ENCODE results near the gene DOCK3. TPM values are rescaled to one million over a fixed set of nuclear protein-coding genes. Genes with fewer than 3 reads are reported as not detected.
A peak's percentile ranks its signal among the peaks of the same experiment; 100 is the strongest.

DOCK3 gene
- polyA plus RNA-seq, 2 of the 4 experiments (the other 2 are of a cell fraction): 0.40 to 0.46 TPM

GRCh38 chr3:51268132-51268531 lies 593.4 kb downstream of the DOCK3 start:
- POLR2A ChIA-PET: no interaction called here
- ATAC-seq: no peak
- CTCF ChIA-PET: no interaction called here
- no peak for DNase-seq (ENCODE audit: low read depth in 1 of 2, low spot score in 1 of 2)
- Histone ChIP-seq H3K27ac (no peak overlapping the region), H3K9me3 (no peaks in the 10 kb centered on the region; the same call in 2 of the 3 replicates), H3K4me1 (no peaks in the 10 kb centered on the region), H3K4me2 (no peak overlapping the region), H3K4me3 (no peak overlapping the region)
- FAIRE-seq: no peak
- TF ChIP-seq MAX (IDR thresholded peaks at IDR 0.05) (no peak), POLR2AphosphoS2 (conservative IDR thresholded peaks at IDR 0.05; ENCODE audit: low read length) (no peak), PHF8 (IDR thresholded peaks at IDR 0.05; ENCODE audit: borderline replicate concordance, low read depth) (no peak), HES2 (IDR thresholded peaks at IDR 0.05) (no peak), CBX8 (IDR thresholded peaks at IDR 0.05) (no peak), EHMT2 (IDR thresholded peaks at IDR 0.05; ENCODE audit: low read depth) (no peak)

- TF ChIP-seq BCL3 (IDR thresholded peaks at IDR 0.05) (no peak), JUN (IDR thresholded peaks at IDR 0.05) (no peak), RAD21 (conservative IDR thresholded peaks at IDR 0.05 in 1 of 2, IDR thresholded peaks at IDR 0.05 in 1 of 2) (peak in 1 of 2 experiments; percentile 41; a peak in 1 of 5 replicates), FOSB (CRISPR knock-in tag; IDR thresholded peaks at IDR 0.05) (no peak)
- Histone ChIP-seq H3K9me3 (no peaks in the 10 kb centered on the region; the same call in 2 of the 3 replicates), H3K4me2 (no peak overlapping the region), H3K4me1 (no peaks in the 10 kb centered on the region), H3K27ac (no peak overlapping the region), H3K4me3 (no peak overlapping the region)
- peak in 1 of 2 experiments; percentile 8 for DNase-seq (ENCODE audit: low read depth in 1 of 2, low spot score in 1 of 2)
- ATAC-seq: no peak
- POLR2A ChIA-PET: no interaction called here
- no peak for FAIRE-seq
- CTCF ChIA-PET: no interaction called here
Observed at GRCh38 chr3:51269466-51269865, 594.7 kb downstream of the DOCK3 start.

- TF ChIP-seq RNF2 (IDR thresholded peaks at IDR 0.05; ENCODE audit: borderline replicate concordance, low read depth) (no peak), MAFK (IDR thresholded peaks at IDR 0.05; ENCODE audit: partially characterized antibody) (no peak), RAD21 (conservative IDR thresholded peaks at IDR 0.05 in 1 of 2, IDR thresholded peaks at IDR 0.05 in 1 of 2) (no peak), TP53 (CRISPR knock-in tag; IDR thresholded peaks at IDR 0.05) (no peak), ZFP36 (IDR thresholded peaks at IDR 0.05; ENCODE audit: borderline replicate concordance, partially characterized antibody) (no peak), KDM5A (IDR thresholded peaks at IDR 0.05) (no peak), EHMT2 (IDR thresholded peaks at IDR 0.05; ENCODE audit: low read depth) (no peak), MAZ (IDR thresholded peaks at IDR 0.05; ENCODE audit: borderline replicate concordance, low read depth, low read length) (no peak), CBX8 (IDR thresholded peaks at IDR 0.05) (no peak), HOXB13 (CRISPR knock-in tag; IDR thresholded peaks at IDR 0.05; ENCODE audit: low read depth) (no peak), POLR2A (IDR thresholded peaks at IDR 0.05; ENCODE audit: low read length) (no peak), MAX (IDR thresholded peaks at IDR 0.05) (no peak)
- Histone ChIP-seq H3K27ac (no peak overlapping the region), H3K4me3 (no peak overlapping the region), H3K4me1 (no peaks in the 10 kb centered on the region), H3K4me2 (no peak overlapping the region), H3K9me3 (no peaks in the 10 kb centered on the region; the same call in 2 of the 3 replicates)
- DNase-seq (ENCODE audit: low read depth in 1 of 2, low spot score in 1 of 2) (no peak), FAIRE-seq (no peak), ATAC-seq (no peak)
- ChIA-PET POLR2A (interaction anchor here (0.5 kb wide), 1 partner anchor 230 kb away, joined by 4 read pairs; no protein-coding TSS in a partner anchor), CTCF (no interaction called here)
- WGBS (ENCODE audit: missing lambda C conversion rate): 8% methylated on average over 3 of the region's 3 CpGs
Observed at GRCh38 chr3:51270559-51270958, 595.8 kb downstream of the DOCK3 start.

GRCh38 chr3:51271172-51271571 lies 596.4 kb downstream of the DOCK3 start:
- POLR2A ChIA-PET: no interaction called here
- no peak for FAIRE-seq
- DNase-seq (ENCODE audit: low read depth in 1 of 2, low spot score in 1 of 2): no peak
- ATAC-seq: no peak
- WGBS (ENCODE audit: missing lambda C conversion rate): 0% methylated on average over 1 of the region's 1 CpG
- Histone ChIP-seq H3K27ac (no peak overlapping the region), H3K4me2 (no peak overlapping the region), H3K4me3 (no peak overlapping the region), H3K4me1 (no peaks in the 10 kb centered on the region), H3K9me3 (no peaks in the 10 kb centered on the region)
- CTCF ChIA-PET: no interaction called here
- TF ChIP-seq JUN (IDR thresholded peaks at IDR 0.05): no peak
- no peak for TF ChIP-seq CHD2 (IDR thresholded peaks at IDR 0.05; ENCODE audit: low read length, partially characterized antibody)
- TF ChIP-seq ZC3H11A (IDR thresholded peaks at IDR 0.05): no peak
- no peak for TF ChIP-seq ELK1 (IDR thresholded peaks at IDR 0.05; ENCODE audit: low read depth, low read length)
- TF ChIP-seq ESRRA (IDR thresholded peaks at IDR 0.05; ENCODE audit: borderline replicate concordance, low read length): no peak
- TF ChIP-seq NPAS2 (CRISPR knock-in tag; IDR thresholded peaks at IDR 0.05; ENCODE audit: borderline replicate concordance): no peak
- no peak for TF ChIP-seq RFX5 (IDR thresholded peaks at IDR 0.05)
- TF ChIP-seq RCOR1 (IDR thresholded peaks at IDR 0.05; ENCODE audit: low read depth, low read length): no peak
- TF ChIP-seq CHD4 (IDR thresholded peaks at IDR 0.05; ENCODE audit: borderline replicate concordance): no peak
- TF ChIP-seq EHF (CRISPR knock-in tag; IDR thresholded peaks at IDR 0.05): no peak
- TF ChIP-seq CTCF (IDR thresholded peaks at IDR 0.05): no peak

Measured in A549 (cell line).